Muscle of leg (tissue), 16 donors: ENCODE results near the gene GATA5. TPM values are rescaled to one million over a fixed set of nuclear protein-coding genes. Genes with fewer than 3 reads are reported as not detected.

ENCODE experiments used
- DNase-seq: peaks from one replicate; pipeline ENCODE4 v3.0.0; 2013
- H3K27ac ChIP-seq: one replicate; pipeline ENCODE4 v1.5.1; 2013; ENCODE audit warnings: mild to moderate bottlenecking, low read length, control low read depth
- H3K27me3 ChIP-seq: one replicate; pipeline ENCODE4 v1.6.1; 2013; ENCODE audit warnings: low read length; ENCODE audit not compliant: control insufficient read depth, insufficient read depth
- H3K36me3 ChIP-seq: one replicate; pipeline ENCODE4 v1.6.1; 2013; ENCODE audit warnings: low read length; ENCODE audit not compliant: control insufficient read depth, insufficient read depth
- H3K4me1 ChIP-seq: one replicate; pipeline ENCODE4 v1.6.1; 2013; ENCODE audit warnings: low read length; ENCODE audit not compliant: control insufficient read depth, insufficient read depth
- H3K4me3 ChIP-seq: one replicate; pipeline ENCODE4 v1.5.1; 2013; ENCODE audit warnings: low read length, control low read depth
- H3K9me3 ChIP-seq: replicated peaks from 2 replicates; pipeline ENCODE4 v1.6.1; 2013; ENCODE audit warnings: low read depth, low read length; ENCODE audit not compliant: control insufficient read depth
- WGBS: methylation state at CpG from one replicate; pipeline ENCODE4 v1.1.5; 2013; ENCODE audit warnings: missing lambda C conversion rate; ENCODE audit not compliant: insufficient coverage; 5-methylcytosine and 5-hydroxymethylcytosine counted together
- long read RNA-seq, 11 donors: transcript quantifications; one replicate each; lab custom pipeline, GENCODE V29; 2026
- polyA plus RNA-seq, 8 donors: library from polyadenylated mRNA; unstranded; fragments of 120-200 nt; gene quantifications; one replicate each; pipeline versions ENCODE4 v1.2.1 to v1.2.3, GENCODE V29; 2013; ENCODE audit warnings: inconsistent platforms in 1 of 8, low replicate concordance in 1 of 8; ENCODE audit not compliant: insufficient read length in 8 of 8, insufficient read depth in 1 of 8
- total RNA-seq: library from RNA; stranded (reverse); fragments of 120-200 nt; gene quantifications from one replicate; pipeline ENCODE4 v1.2.4, GENCODE V29; 2013

Gene GATA5
- not detected for total RNA-seq
- 1 to 10 TPM in 1 of 8 donors, under 1 TPM in 4, not detected in 3; 0.06 to 2.5 (median 0.08) TPM for polyA plus RNA-seq
- long read RNA-seq, donor 1, result 0 reads
- long read RNA-seq, donor 2, result 0 reads
- long read RNA-seq, donor 3, result 0 reads
- long read RNA-seq, donor 4, result 0 reads
- long read RNA-seq, donor 5, result 0 reads
- long read RNA-seq, donor 6, result 0 reads
- long read RNA-seq, donor 7, result 0 reads
- long read RNA-seq, donor 8, result 0 reads
- long read RNA-seq, donor 9, result 0 reads
- long read RNA-seq, donor 10, result 0 reads
- long read RNA-seq, donor 11, result 0 reads

- WGBS, result under 1% methylated on average over 29 of the region's 37 CpGs
- peaks cover 11% of the 10 kb centered on the region for H3K4me1 ChIP-seq
- H3K27me3 ChIP-seq, result peaks cover 93% of the 10 kb centered on the region
- no peak within 1 kb of the TSS for H3K27ac ChIP-seq
- no peak for DNase-seq
- H3K9me3 ChIP-seq, result no peaks in the 10 kb centered on the region
- no peak within 1 kb of the TSS for H3K4me3 ChIP-seq
- H3K36me3 ChIP-seq, result no peaks in the 10 kb centered on the region
Measured at GRCh38 chr20:62475772-62476055, at the start of gene GATA5. TSS of gene GATA5 (minus strand) at chr20:62475995. CDS start at chr20:62475521, 474 bp downstream.

- peaks cover 38% of the 10 kb centered on the region for H3K27me3 ChIP-seq
- no peaks in the 10 kb centered on the region for H3K9me3 ChIP-seq
- WGBS, result 56% methylated on average over 6 of the region's 15 CpGs
Measured at GRCh38 chr20:62525014-62525413, 49.2 kb upstream of the GATA5 start.

GRCh38 chr20:62524505-62524911, 48.7 kb upstream of the GATA5 start:
- H3K27me3 ChIP-seq, result peaks cover 38% of the 10 kb centered on the region

More at GRCh38 chr20:62525014-62525413, 49.2 kb upstream of the GATA5 start:
- DNase-seq, result no peak
- H3K4me1 ChIP-seq, result peaks cover 43% of the 10 kb centered on the region
- no peak overlapping the region for H3K4me3 ChIP-seq
- no peaks in the 10 kb centered on the region for H3K36me3 ChIP-seq
- H3K27ac ChIP-seq, result no peak overlapping the region

GRCh38 chr20:62523473-62524203, 47.8 kb upstream of the GATA5 start:
- peaks cover 39% of the 10 kb centered on the region for H3K4me1 ChIP-seq
- no peak overlapping the region for H3K4me3 ChIP-seq
- WGBS, result 64% methylated on average over 20 of the region's 26 CpGs
- H3K36me3 ChIP-seq, result no peaks in the 10 kb centered on the region
- H3K9me3 ChIP-seq, result no peaks in the 10 kb centered on the region
- no peak overlapping the region for H3K27ac ChIP-seq
- no peak for DNase-seq
- H3K27me3 ChIP-seq, result peaks cover 37% of the 10 kb centered on the region

More at GRCh38 chr20:62524505-62524911, 48.7 kb upstream of the GATA5 start:
- Histone ChIP-seq H3K4me1 (peaks cover 39% of the 10 kb centered on the region), H3K36me3 (no peaks in the 10 kb centered on the region), H3K27ac (no peak overlapping the region), H3K4me3 (no peak overlapping the region), H3K9me3 (no peaks in the 10 kb centered on the region)
- peak; percentile 87 for DNase-seq
- WGBS, result 4% methylated on average over 4 of the region's 10 CpGs

GRCh38 chr20:62522748-62523396, 47.1 kb upstream of the GATA5 start:
- H3K27ac ChIP-seq, result no peak overlapping the region
- no peaks in the 10 kb centered on the region for H3K36me3 ChIP-seq
- H3K4me3 ChIP-seq, result no peak overlapping the region
- peaks cover 36% of the 10 kb centered on the region for H3K27me3 ChIP-seq
- H3K4me1 ChIP-seq, result peaks cover 47% of the 10 kb centered on the region
- no peaks in the 10 kb centered on the region for H3K9me3 ChIP-seq
- no peak for DNase-seq
- 60% methylated on average over 15 of the region's 18 CpGs for WGBS

GRCh38 chr20:62519826-62520225, 44.0 kb upstream of the GATA5 start:
- peaks cover 20% of the 10 kb centered on the region for H3K27me3 ChIP-seq
- peaks cover 62% of the 10 kb centered on the region for H3K4me1 ChIP-seq
- 71% methylated on average over 4 of the region's 13 CpGs for WGBS

GRCh38 chr20:62518911-62519310, 43.1 kb upstream of the GATA5 start:
- Histone ChIP-seq H3K36me3 (no peaks in the 10 kb centered on the region), H3K4me1 (peaks cover 65% of the 10 kb centered on the region), H3K27ac (peak overlapping the region; percentile 90), H3K4me3 (no peak overlapping the region), H3K27me3 (peaks cover 18% of the 10 kb centered on the region), H3K9me3 (no peaks in the 10 kb centered on the region)
- peak; percentile 65 for DNase-seq
- 74% methylated on average over 13 of the region's 18 CpGs for WGBS

More at GRCh38 chr20:62519826-62520225, 44.0 kb upstream of the GATA5 start:
- DNase-seq, result no peak
- Histone ChIP-seq H3K36me3 (no peaks in the 10 kb centered on the region), H3K9me3 (no peaks in the 10 kb centered on the region), H3K4me3 (no peak overlapping the region), H3K27ac (no peak overlapping the region)

- H3K9me3 ChIP-seq, result no peaks in the 10 kb centered on the region
- H3K4me3 ChIP-seq, result no peak overlapping the region
- no peaks in the 10 kb centered on the region for H3K36me3 ChIP-seq
- H3K27ac ChIP-seq, result peak overlapping the region; percentile 90
- peaks cover 11% of the 10 kb centered on the region for H3K27me3 ChIP-seq
- DNase-seq, result peak; percentile 61
- WGBS, result 59% methylated on average over 15 of the region's 15 CpGs
- H3K4me1 ChIP-seq, result peaks cover 65% of the 10 kb centered on the region
Measured at GRCh38 chr20:62517901-62518610, 42.3 kb upstream of the GATA5 start.

GRCh38 chr20:62517168-62517567, 41.4 kb upstream of the GATA5 start:
- Histone ChIP-seq H3K36me3 (no peaks in the 10 kb centered on the region), H3K9me3 (no peaks in the 10 kb centered on the region), H3K27me3 (peaks cover 10% of the 10 kb centered on the region), H3K4me3 (no peak overlapping the region), H3K4me1 (peaks cover 69% of the 10 kb centered on the region), H3K27ac (no peak overlapping the region)
- 65% methylated on average over 16 of the region's 18 CpGs for WGBS
- no peak for DNase-seq
